ENCODE data around the gene FALEC. TPM values are rescaled to one million over a fixed set of nuclear protein-coding genes. Genes with fewer than 3 reads are reported as not detected.

Gene FALEC
- polyA plus RNA-seq, 5 donors: 0.55 to 0.95 (median 0.76) TPM

- DNase-seq: no peak
Measured at GRCh38 chr1:150511985-150512660, 3.4 kb upstream of the FALEC start.

DNA sequence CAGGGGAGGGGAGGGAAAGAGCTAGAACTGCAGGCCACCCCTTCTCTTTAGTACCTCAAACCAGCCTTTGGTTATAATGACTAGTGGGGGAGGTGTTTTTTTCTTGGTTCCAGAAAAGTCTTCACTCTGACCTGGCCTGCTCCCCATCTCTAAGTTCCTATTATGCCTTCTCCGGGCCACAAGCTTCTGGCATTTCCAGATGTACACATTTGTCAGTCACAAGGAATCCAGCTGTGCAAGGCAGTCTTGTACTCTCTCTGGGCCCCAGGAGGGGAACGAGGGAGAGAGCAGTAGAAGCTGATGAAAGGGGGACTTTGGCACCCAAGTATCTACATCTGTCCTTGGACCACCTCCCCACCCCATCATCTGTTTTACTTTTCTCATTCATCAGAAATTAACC is 2.7 kb upstream of the FALEC start:
- DNase-seq: no peak

DNA sequence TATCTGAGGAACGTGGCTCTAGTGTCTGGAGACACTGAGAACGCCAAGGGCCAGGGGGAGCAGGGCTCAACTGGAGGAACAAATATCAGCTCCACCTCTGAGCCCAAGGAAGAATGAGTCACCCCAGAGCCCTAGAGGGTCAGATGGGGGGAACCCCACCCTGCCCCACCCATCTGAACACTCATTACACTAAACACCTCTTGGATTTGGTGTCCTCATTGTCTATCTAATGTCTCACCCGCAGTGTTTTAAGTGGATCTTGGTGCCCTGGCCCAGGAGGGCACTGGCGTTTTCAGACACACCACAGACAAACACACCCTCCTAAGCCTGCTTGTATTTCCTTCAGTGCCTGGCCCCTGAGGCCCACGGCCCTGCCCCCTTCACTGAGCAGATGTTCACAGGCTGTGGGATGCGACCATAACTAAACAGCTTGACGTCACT is 2.2 kb upstream of the FALEC start:
- no peak for DNase-seq

DNA sequence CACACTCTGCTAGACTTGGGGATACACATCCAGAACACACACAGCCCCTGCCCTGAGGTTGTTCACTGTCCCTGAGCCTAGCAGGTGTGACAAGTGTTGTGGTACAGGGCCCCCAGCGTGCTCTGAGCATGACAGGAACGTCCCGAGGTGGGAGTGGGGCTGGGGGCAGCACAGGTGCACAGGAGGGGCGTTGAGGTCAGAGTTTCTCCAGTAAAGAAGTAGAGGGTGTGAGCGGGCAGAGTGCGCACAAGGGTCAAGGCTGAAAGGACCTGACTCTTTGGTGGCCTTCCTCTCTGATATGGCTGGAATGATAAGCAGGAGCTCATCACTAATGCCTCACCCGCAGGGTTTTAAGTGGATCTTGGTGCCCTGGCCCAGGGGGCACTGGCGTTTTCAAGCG is 1.3 kb upstream of the FALEC start:
- DNase-seq: no peak

- DNase-seq: no peak
Measured at GRCh38 chr1:150514913-150515327, 632 bp upstream of the FALEC start.

GRCh38 chr1:150516050-150516591 is 569 bp downstream of the FALEC start:
- DNase-seq: no peak

GRCh38 chr1:150516616-150517015 is 1.1 kb downstream of the FALEC start:
- DNase-seq: no peak

GRCh38 chr1:150521196-150521968 is 5.8 kb downstream of the FALEC start:
- DNase-seq: no peak

DNA sequence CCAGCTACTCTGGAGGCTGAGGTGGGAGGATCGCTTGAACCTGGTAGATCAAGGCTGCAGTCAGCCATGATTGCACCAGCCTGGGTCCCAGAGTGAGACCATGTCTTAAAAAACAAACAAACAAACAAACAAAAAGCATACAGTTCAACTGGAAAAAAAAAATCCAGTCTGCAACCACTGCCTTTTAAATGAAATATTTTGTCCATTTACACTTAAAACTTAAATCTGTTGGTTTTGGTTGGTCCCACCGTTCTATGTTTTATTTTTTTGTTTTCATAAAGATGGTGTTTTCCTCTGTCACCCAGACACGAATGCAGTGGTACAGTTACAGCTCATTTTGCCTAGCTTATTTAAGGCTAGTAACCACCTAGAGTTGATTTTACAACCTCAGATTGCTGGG is 9.8 kb downstream of the FALEC start:
- DNase-seq: no peak

DNA sequence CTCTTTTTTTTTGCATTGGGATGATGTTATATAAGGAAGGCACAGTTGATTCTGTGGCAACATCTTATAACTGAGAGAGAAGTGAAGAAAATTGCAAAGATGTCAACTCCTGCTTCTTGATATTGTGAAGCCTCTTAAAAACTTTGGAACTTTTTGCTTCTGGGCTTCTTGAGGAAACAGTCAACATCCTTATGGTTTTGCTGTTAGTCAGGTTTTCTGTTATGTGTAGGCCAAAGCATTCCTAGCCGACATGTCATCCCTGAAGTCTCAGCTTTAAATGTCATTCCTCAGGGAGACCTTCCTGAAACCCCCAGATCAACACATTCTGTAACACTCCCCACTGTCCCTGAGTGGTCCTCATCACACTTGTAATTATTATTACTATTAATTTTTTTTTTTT is 12.6 kb downstream of the FALEC start:
- no peak for DNase-seq

DNA sequence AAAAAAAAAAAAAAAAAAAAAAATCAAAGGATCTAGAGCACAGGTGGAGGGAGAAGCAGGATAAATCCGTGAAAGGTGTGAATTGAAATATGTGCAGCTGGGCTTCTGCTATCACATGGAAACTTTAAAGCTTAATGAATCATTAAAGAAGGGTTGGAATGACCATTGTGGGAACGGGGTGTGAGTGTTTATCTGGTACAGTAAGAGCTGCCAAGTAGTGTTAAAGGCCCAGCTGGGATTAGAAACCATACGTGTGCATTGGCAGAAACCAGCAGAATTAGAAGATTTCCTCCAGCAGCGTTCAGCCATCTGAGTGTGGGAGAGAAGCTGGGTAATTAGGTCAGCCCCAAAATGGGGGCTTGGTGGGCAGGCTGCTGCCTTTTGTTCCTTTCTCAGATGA is 13.5 kb downstream of the FALEC start:
- DNase-seq: peak; percentile 49 to 51

GRCh38 chr1:150530491-150531159 is 15.1 kb downstream of the FALEC start:
- DNase-seq: no peak

GRCh38 chr1:150532860-150533259 is 17.3 kb downstream of the FALEC start:
- no peak for DNase-seq

DNA sequence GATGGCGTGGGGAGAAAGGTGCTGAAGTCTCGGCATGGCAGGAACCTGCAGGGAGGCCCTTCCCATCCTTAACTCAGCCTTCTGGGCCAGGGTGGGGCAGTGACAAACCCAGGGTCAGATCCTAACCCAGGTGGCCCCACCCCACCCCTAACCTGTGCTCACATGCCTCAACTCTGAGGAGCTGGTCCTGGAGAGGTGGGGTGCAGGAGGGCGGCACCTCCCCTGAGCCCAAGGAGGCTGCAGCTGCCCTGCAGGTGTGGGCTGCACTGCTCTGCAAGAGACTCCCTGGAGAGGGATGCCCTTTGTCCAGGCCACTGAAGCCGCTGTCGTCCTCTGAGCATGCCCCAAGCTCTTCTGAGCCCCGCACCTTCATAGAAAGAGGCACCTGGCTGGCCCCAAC is 18.4 kb downstream of the FALEC start:
- no peak for DNase-seq

GRCh38 chr1:150535511-150536287 is 20.1 kb downstream of the FALEC start:
- DNase-seq: no peak

DNA sequence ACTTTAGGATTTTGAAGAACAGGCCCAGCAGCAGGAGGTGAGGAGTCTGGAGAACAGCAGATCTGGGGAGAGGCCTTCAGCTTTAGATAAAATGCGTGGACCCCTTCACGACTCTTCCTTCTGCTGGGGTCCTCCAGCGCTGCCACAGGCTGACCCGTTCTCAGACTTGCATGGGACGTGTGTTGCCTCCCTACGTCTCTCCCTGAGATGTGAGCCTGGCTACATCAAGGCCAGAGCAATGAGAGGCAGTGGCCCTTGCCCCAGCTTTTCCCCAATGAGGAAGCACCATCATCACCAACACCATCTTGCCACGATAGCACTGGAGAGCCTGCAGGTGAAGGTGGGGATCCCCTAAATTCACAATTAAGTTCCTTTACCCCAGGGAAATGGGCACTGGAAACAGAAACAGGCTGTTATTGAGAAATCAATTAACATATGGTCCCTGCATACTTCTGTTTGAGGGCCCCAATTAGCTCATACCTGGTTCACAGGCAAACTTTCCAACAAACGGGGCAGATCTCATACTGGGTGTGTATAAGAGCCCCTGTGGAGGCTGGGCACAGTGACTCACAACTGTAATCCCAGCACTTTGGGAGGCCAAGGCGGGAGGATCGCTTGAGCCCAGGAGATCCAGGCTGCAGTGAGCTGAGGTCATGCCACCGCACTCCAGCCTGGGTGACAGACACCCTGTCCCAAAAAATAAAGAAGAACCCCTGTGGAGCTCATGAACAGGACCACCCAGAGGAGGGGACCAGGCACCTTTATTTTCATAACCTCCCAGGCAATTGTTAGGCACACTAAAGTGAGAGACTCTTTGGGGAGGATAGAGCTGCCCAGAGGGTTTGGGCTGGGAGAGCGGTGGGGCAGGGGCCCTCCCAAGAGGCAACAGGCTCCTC is 21.5 kb downstream of the FALEC start:
- DNase-seq: no peak

- no peak for DNase-seq
Measured at GRCh38 chr1:150537732-150538684, 22.5 kb downstream of the FALEC start.

DNA sequence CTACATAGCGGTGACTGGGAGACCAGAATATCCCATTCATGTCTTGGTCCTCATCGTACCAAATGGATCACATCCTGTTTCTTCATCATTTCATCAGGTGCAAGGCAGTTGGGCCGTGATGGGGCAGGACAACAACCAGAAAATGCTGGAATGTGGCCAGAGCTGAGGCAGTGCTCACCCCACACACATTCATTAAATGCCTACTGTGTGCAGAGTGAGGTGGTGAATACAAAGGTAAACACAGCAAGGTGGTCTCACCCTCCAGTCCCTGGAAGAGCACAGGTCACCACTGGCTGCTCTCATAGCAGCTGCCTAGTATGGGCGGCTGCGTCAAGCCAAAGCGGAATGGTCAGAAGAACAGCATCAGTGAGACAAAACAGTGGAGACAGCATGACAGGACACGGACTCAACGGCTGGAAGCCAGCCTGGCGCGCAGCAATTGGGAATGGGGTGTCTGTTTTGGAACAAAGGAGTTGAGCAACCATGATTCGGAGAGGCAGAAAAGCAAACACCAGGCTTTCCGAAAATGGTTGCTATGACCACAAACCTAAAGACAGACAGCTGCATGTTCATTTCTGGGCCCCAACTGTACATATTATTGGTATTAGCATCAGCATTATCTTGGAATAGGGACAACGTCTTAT is 28.1 kb downstream of the FALEC start:
- peak in 1 of 2 donors; percentile 76 for DNase-seq

DNA sequence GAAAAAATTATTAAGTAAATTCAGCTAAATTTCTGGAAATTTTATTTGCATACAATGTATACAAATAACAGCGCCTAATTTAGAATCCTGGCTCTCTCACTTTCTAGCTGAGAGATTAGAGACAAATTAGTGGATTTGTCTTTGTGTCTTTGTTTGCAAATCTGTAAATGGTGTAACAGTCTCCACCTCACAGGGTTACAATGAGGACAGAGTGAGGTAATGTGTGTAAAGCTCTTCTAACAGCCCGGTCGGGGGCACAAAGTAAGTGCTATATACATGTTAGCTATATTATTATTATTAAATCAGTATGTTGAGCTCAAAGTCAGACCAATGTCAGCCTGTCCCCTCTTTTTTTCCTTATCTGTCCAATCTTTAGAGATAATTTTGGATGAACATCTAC is 28.7 kb downstream of the FALEC start:
- DNase-seq: no peak

Measured in right lung (tissue), 5 donors.